Spinal cord (tissue), 10 donors: ENCODE measurements around the gene KIAA1217. TPM values are rescaled to one million over a fixed set of nuclear protein-coding genes. Genes with fewer than 3 reads are reported as not detected.

Experiments used
- DNase-seq, 6 donors: peaks; one replicate each; pipeline versions ENCODE4 v3.0.0 to v3.0.0-alpha.2; 2013 to 2015; ENCODE audit warnings: low spot score in 6 of 6, low read depth in 4 of 6
- H3K27ac ChIP-seq: one replicate; pipeline ENCODE4 v1.5.1; 2013; ENCODE audit warnings: low read depth, low read length, control low read depth
- H3K27me3 ChIP-seq: one replicate; pipeline ENCODE4 v1.6.1; 2013; ENCODE audit warnings: low read length; ENCODE audit not compliant: control insufficient read depth, insufficient read depth
- H3K36me3 ChIP-seq: one replicate; pipeline ENCODE4 v1.6.1; 2013; ENCODE audit warnings: low read length; ENCODE audit not compliant: control insufficient read depth, insufficient read depth
- H3K4me1 ChIP-seq: one replicate; pipeline ENCODE4 v1.6.1; 2013; ENCODE audit warnings: low read length; ENCODE audit not compliant: control insufficient read depth, insufficient read depth
- H3K4me3 ChIP-seq: one replicate; pipeline ENCODE4 v1.5.1; 2013; ENCODE audit warnings: low read depth, low read length, control low read depth
- H3K9me3 ChIP-seq: one replicate; pipeline ENCODE4 v1.6.1; 2013; ENCODE audit warnings: low read length; ENCODE audit not compliant: control insufficient read depth, insufficient read depth
- WGBS: methylation state at CpG from one replicate; pipeline ENCODE4 v1.1.5; 2013; ENCODE audit warnings: missing lambda C conversion rate; ENCODE audit not compliant: insufficient coverage; 5-methylcytosine and 5-hydroxymethylcytosine counted together
- polyA plus RNA-seq, 2 donors: library from polyadenylated mRNA; unstranded; fragments of 120-200 nt; gene quantifications; one replicate each; pipeline ENCODE4 v1.2.1, GENCODE V29; 2013; ENCODE audit not compliant: insufficient read length in 2 of 2
- total RNA-seq, 2 donors: library from RNA; depleted of rRNA in 1 of 2; stranded (reverse); fragments of 120-200 nt in 1 of 2; fragments of >200 nt in 1 of 2; gene quantifications; one replicate each; pipeline versions ENCODE4 v1.2.3 to v1.2.4, GENCODE V29; 2013 to 2014
- donor health status: healthy.

Gene KIAA1217
- total and polyA plus RNA-seq, 4 donors: 8.7 to 26.7 (median 15.3) TPM

- Histone ChIP-seq H3K36me3 (no peaks in the 10 kb centered on the region), H3K27me3 (no peaks in the 10 kb centered on the region), H3K4me1 (no peaks in the 10 kb centered on the region), H3K9me3 (no peaks in the 10 kb centered on the region), H3K4me3 (no peak overlapping the region), H3K27ac (no peak overlapping the region)
- DNase-seq: no peak
- WGBS: 50% methylated on average over 1 of the region's 4 CpGs
Measured at GRCh38 chr10:24351961-24352360, 143.0 kb downstream of the KIAA1217 start.

GRCh38 chr10:24352399-24352798 is 143.5 kb downstream of the KIAA1217 start:
- Histone ChIP-seq H3K36me3 (no peaks in the 10 kb centered on the region), H3K27me3 (no peaks in the 10 kb centered on the region), H3K27ac (no peak overlapping the region), H3K4me1 (no peaks in the 10 kb centered on the region), H3K9me3 (no peaks in the 10 kb centered on the region), H3K4me3 (no peak overlapping the region)
- no peak for DNase-seq
- 75% methylated on average over 2 of the region's 2 CpGs for WGBS

DNA sequence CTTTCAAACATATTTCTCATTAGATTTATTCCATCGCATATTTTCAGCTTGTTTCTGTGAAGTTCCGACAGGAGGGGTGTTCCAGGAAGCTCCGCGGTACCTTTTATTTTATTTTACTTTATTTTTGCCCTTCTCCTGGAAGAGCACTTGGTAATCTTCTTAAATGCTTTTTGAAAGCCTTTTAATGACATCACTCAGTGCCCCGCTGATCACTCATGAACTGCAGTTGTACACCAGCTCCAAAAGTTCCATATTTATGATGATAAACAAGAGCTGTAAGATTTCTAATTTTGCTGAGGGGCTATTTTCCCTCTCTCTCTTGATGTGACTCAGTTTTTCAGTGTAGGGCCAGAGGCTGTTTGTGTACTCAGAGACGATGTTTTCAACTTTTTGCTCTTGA is 144.4 kb downstream of the KIAA1217 start:
- 100% methylated on average over 1 of the region's 6 CpGs for WGBS
- no peak overlapping the region for H3K27ac ChIP-seq

DNA sequence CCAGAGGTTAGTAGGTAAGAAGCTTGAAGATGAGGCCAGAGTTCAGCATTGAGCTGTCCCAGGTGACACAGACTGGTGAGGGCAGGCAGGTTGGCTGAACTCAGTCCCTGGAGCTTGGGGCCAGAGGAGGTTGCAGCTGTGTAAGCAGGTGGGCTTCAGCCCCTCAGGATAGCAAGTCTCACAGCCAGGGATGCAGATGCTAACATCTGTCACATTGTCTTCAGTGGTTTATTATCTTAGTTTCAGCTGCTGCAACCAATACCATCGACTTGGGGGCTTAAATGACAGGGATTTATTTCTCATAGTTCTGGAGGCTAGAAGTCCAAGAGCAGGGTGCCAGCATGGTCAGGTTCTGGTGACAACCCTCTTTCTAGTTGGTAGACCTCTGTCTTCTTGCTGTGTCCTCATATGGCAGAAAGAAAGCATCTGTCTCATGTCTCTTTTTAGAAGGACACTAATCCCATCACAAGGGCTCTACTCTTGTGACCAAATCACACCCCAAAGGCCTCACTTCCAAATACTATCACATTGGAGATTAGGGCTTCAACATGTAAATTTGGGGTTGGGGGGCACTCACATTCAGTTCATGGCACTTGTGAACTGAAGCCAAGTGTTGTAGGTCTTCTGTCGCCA is 146.2 kb downstream of the KIAA1217 start:
- WGBS: 83% methylated on average over 1 of the region's 2 CpGs

More for the DNA sequence above, 144.4 kb downstream of the KIAA1217 start:
- Histone ChIP-seq H3K4me3 (no peak overlapping the region), H3K36me3 (no peaks in the 10 kb centered on the region), H3K4me1 (no peaks in the 10 kb centered on the region), H3K27me3 (no peaks in the 10 kb centered on the region), H3K9me3 (no peaks in the 10 kb centered on the region)
- no peak for DNase-seq

DNA sequence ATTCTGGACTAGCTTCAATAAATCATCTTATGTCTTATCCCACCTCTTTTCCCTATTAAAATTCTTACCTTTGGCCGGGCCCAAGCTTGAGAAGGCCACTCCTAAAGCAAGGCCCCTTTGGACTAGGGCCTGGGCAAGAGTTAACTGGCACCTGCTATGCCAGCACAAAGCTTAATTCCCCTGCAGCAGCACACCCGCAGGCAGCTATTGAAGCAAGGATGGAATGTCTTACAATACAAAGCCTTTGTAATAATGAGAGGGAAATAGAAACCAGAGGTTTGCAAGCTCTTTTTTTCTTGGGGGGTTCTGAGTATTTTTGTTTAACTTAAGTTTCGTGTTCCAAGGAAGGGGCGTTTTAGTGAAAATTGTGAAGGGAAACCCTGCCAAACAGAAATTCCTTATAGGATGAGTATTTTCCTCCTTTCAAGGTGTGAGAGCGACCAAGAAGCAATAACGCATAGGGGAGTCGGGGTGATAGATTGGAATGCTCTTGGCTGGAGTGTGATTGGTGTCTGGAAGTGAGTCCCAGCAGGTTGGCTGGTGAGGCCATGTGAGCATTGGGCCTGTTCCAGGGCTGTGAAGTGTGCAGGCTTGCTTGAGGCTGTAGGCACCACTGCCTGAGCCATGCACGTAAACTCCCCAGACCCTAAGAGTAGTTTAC is 148.5 kb downstream of the KIAA1217 start:
- no peaks in the 10 kb centered on the region for H3K9me3 ChIP-seq
- no peaks in the 10 kb centered on the region for H3K36me3 ChIP-seq
- no peaks in the 10 kb centered on the region for H3K27me3 ChIP-seq
- no peak overlapping the region for H3K4me3 ChIP-seq
- DNase-seq: peak in 2 of 6 donors; percentile 37 to 52
- WGBS: 53% methylated on average over 3 of the region's 8 CpGs
- no peak overlapping the region for H3K27ac ChIP-seq
- no peaks in the 10 kb centered on the region for H3K4me1 ChIP-seq

More for the DNA sequence above, 146.2 kb downstream of the KIAA1217 start:
- Histone ChIP-seq H3K9me3 (no peaks in the 10 kb centered on the region), H3K27me3 (no peaks in the 10 kb centered on the region), H3K36me3 (no peaks in the 10 kb centered on the region), H3K4me3 (no peak overlapping the region), H3K4me1 (no peaks in the 10 kb centered on the region), H3K27ac (no peak overlapping the region)
- DNase-seq: no peak

GRCh38 chr10:24358022-24358421 is 149.1 kb downstream of the KIAA1217 start:
- Histone ChIP-seq H3K4me1 (no peaks in the 10 kb centered on the region), H3K27ac (no peak overlapping the region), H3K4me3 (no peak overlapping the region), H3K36me3 (no peaks in the 10 kb centered on the region), H3K9me3 (no peaks in the 10 kb centered on the region), H3K27me3 (no peaks in the 10 kb centered on the region)
- WGBS: 92% methylated on average over 1 of the region's 4 CpGs
- DNase-seq: no peak

- Histone ChIP-seq H3K27ac (no peak overlapping the region), H3K36me3 (no peaks in the 10 kb centered on the region), H3K4me3 (no peak overlapping the region), H3K9me3 (no peaks in the 10 kb centered on the region), H3K4me1 (no peaks in the 10 kb centered on the region), H3K27me3 (no peaks in the 10 kb centered on the region)
- peak; percentile 68 to 94 (median 72) for DNase-seq
- 0% methylated on average over 5 of the region's 12 CpGs for WGBS
Measured at GRCh38 chr10:24360282-24361127, 151.6 kb downstream of the KIAA1217 start.

DNA sequence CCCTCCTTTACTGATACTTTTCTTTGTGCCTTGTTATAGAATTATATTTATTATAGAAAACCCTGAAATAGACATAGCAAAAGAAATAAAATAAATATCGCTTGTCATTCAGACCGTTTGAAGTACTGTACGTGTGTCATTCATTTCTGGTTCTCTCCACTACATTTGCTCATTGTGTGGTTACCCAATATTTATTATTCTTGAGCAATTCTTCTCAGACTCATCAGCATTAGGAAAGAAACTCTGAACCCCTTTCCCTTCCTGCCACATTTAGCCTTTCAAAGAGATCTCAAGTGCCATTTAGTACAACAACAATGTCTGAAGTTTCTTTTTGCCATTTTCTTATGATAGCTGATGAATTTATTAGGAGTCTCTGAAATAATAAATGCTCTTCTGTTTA is 154.1 kb downstream of the KIAA1217 start:
- Histone ChIP-seq H3K27me3 (no peaks in the 10 kb centered on the region), H3K9me3 (no peaks in the 10 kb centered on the region), H3K4me1 (no peaks in the 10 kb centered on the region), H3K27ac (no peak overlapping the region), H3K36me3 (no peaks in the 10 kb centered on the region), H3K4me3 (no peak overlapping the region)
- no CpG with 5 or more reads among the region's 3 CpGs for WGBS
- no peak for DNase-seq

DNA sequence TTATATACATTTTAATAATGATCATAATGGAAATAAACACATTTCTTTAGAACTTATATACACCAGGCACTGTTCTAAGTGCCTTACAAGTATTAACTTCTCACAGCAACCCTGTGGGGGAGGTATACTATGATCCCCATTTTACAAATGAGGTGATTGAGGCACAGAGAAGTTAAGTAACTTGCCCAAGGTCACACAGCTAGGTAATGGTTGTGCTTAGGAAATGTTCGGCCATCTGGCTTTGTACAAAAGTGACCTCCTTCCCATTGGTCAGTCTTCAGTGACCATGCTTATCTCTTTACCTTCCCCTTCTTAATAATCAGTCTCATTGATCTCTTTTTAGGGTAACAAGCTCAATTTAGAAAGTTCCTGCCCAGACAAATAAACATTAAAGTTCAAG is 158.8 kb downstream of the KIAA1217 start:
- no peaks in the 10 kb centered on the region for H3K4me1 ChIP-seq
- no CpG with 5 or more reads among the region's 1 CpG for WGBS
- H3K27me3 ChIP-seq: no peaks in the 10 kb centered on the region
- no peak overlapping the region for H3K4me3 ChIP-seq
- no peaks in the 10 kb centered on the region for H3K9me3 ChIP-seq
- DNase-seq: no peak
- H3K36me3 ChIP-seq: no peaks in the 10 kb centered on the region
- H3K27ac ChIP-seq: no peak overlapping the region
